ENCODE data around the gene MGA. TPM values are rescaled to one million over a fixed set of nuclear protein-coding genes. Genes with fewer than 3 reads are reported as not detected.

MGA gene
- total RNA-seq, 1 donor from 2014 or later = 32.6 TPM

DNA sequence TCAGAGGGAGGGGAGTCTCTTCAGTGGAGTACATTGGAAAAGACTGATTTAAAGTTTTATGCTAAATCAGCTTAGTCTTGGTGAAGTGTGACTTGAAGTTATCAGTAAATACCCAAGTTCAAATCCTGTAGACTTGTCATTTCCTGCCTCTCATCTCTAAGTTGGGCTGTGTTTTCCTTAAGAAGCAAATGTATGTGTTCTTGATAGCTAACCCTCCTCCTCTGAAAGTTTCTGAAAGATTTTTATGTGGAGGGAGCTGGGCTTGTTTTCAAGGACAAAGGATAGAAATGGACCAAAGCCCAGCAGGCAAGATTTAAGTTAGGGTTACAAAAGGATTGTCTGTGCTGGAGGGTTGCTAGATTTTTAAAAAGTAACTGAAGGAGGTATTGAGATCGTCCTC is 118.3 kb downstream of the MGA start:
- TF ChIP-seq EZH2 (IDR thresholded peaks at IDR 0.05; ENCODE audit: insufficient read depth, low read length) = no peak
- TF ChIP-seq CTCF (IDR thresholded peaks at IDR 0.05; ENCODE audit: insufficient read depth, low read depth, low read length) = no peak
- Histone ChIP-seq H3K9ac (ENCODE audit: low read length) (peak overlapping the region; percentile 3), H3K36me3 (ENCODE audit: insufficient read depth, low read length) (no peaks in the 10 kb centered on the region), H3K9me3 (ENCODE audit: insufficient read depth, low read depth, low read length) (no peaks in the 10 kb centered on the region), H3K27me3 (ENCODE audit: insufficient read depth, low read length) (no peaks in the 10 kb centered on the region), H3K4me3 (ENCODE audit: insufficient read depth, low read depth, low read length) (no peak overlapping the region), H3K79me2 (ENCODE audit: insufficient read depth, low read length) (peaks cover 82% of the 10 kb centered on the region), H4K20me1 (ENCODE audit: insufficient read depth, low read length) (peaks cover 71% of the 10 kb centered on the region), H2AFZ (ENCODE audit: low read depth, low read length) (no peak overlapping the region), H3K27ac (ENCODE audit: low read depth, low read length) (peak overlapping the region; percentile 2), H3K4me2 (ENCODE audit: low read length) (peak overlapping the region; percentile 87), H3K4me1 (ENCODE audit: insufficient read depth, low read length) (peaks cover 53% of the 10 kb centered on the region)
- Mint-ChIP-seq H3K4me3 (ENCODE audit: unreplicated experiment) (no peak overlapping the region), H3K4me1 (ENCODE audit: low read depth, unreplicated experiment) (peaks cover 42% of the 10 kb centered on the region), H3K9me3 (ENCODE audit: unreplicated experiment) (no peaks in the 10 kb centered on the region), H3K27ac (ENCODE audit: unreplicated experiment) (no peak overlapping the region), H3K27me3 (ENCODE audit: low read depth, unreplicated experiment) (no peaks in the 10 kb centered on the region), H3K36me3 (ENCODE audit: low read depth, unreplicated experiment) (peaks cover 4% of the 10 kb centered on the region)
- DNase-seq (ENCODE audit: low read depth) (no peak), FAIRE-seq (no peak)

- H2AFZ ChIP-seq (ENCODE audit: low read depth, low read length) = no peak overlapping the region
- H3K9me3 Mint-ChIP-seq (ENCODE audit: unreplicated experiment) = no peaks in the 10 kb centered on the region
- no peak overlapping the region for H3K9ac ChIP-seq (ENCODE audit: low read length)
- no peak overlapping the region for H3K4me3 ChIP-seq (ENCODE audit: insufficient read depth, low read depth, low read length)
- H3K36me3 ChIP-seq (ENCODE audit: insufficient read depth, low read length) = no peaks in the 10 kb centered on the region
- H3K79me2 ChIP-seq (ENCODE audit: insufficient read depth, low read length) = peaks cover 89% of the 10 kb centered on the region
- peak overlapping the region; percentile 12 for H3K4me2 ChIP-seq (ENCODE audit: low read length)
- peaks cover 42% of the 10 kb centered on the region for H3K4me1 Mint-ChIP-seq (ENCODE audit: low read depth, unreplicated experiment)
- H4K20me1 ChIP-seq (ENCODE audit: insufficient read depth, low read length) = peaks cover 79% of the 10 kb centered on the region
- H3K4me1 ChIP-seq (ENCODE audit: insufficient read depth, low read length) = peaks cover 47% of the 10 kb centered on the region
- FAIRE-seq (no peak), DNase-seq (ENCODE audit: low read depth) (no peak)
- no peak overlapping the region for H3K4me3 Mint-ChIP-seq (ENCODE audit: unreplicated experiment)
- TF ChIP-seq EZH2 (IDR thresholded peaks at IDR 0.05; ENCODE audit: insufficient read depth, low read length) = no peak
- TF ChIP-seq CTCF (IDR thresholded peaks at IDR 0.05; ENCODE audit: insufficient read depth, low read depth, low read length) = no peak
- no peaks in the 10 kb centered on the region for H3K27me3 Mint-ChIP-seq (ENCODE audit: low read depth, unreplicated experiment)
- H3K27ac ChIP-seq (ENCODE audit: low read depth, low read length) = no peak overlapping the region
- H3K27ac Mint-ChIP-seq (ENCODE audit: unreplicated experiment) = no peak overlapping the region
- H3K27me3 ChIP-seq (ENCODE audit: insufficient read depth, low read length) = no peaks in the 10 kb centered on the region
- peaks cover 6% of the 10 kb centered on the region for H3K36me3 Mint-ChIP-seq (ENCODE audit: low read depth, unreplicated experiment)
- no peaks in the 10 kb centered on the region for H3K9me3 ChIP-seq (ENCODE audit: insufficient read depth, low read depth, low read length)
Observed at GRCh38 chr15:41779662-41780157, 119.5 kb downstream of the MGA start.

DNA sequence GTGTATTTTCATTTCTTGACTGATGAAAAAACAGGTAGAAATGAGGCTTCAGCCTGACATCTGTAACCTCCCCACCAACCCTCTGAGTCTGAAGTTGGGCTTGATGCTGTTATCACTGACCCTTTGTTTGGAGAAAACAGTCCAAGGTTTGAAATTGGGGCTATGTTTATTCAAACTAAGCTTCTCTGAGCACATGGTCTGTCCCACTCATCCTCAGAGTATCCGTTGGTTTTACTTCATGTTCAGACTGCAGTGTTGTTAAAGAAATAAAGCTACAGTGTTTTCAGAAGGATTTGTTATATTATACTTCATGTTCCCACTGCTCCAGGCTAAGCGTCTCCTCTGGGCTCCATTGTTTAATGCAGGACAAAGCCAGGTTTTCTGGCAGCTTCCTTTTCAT is 120.1 kb downstream of the MGA start:
- TF ChIP-seq CTCF (IDR thresholded peaks at IDR 0.05; ENCODE audit: insufficient read depth, low read depth, low read length) (no peak), EZH2 (IDR thresholded peaks at IDR 0.05; ENCODE audit: insufficient read depth, low read length) (no peak)
- Histone ChIP-seq H2AFZ (ENCODE audit: low read depth, low read length) (no peak overlapping the region), H3K4me2 (ENCODE audit: low read length) (peak overlapping the region; percentile 12), H3K9me3 (ENCODE audit: insufficient read depth, low read depth, low read length) (no peaks in the 10 kb centered on the region), H3K4me3 (ENCODE audit: insufficient read depth, low read depth, low read length) (no peak overlapping the region), H3K79me2 (ENCODE audit: insufficient read depth, low read length) (peaks cover 89% of the 10 kb centered on the region), H3K9ac (ENCODE audit: low read length) (no peak overlapping the region), H4K20me1 (ENCODE audit: insufficient read depth, low read length) (peaks cover 76% of the 10 kb centered on the region), H3K4me1 (ENCODE audit: insufficient read depth, low read length) (peaks cover 42% of the 10 kb centered on the region), H3K27me3 (ENCODE audit: insufficient read depth, low read length) (no peaks in the 10 kb centered on the region), H3K36me3 (ENCODE audit: insufficient read depth, low read length) (no peaks in the 10 kb centered on the region), H3K27ac (ENCODE audit: low read depth, low read length) (no peak overlapping the region)
- no peak overlapping the region for H3K4me3 Mint-ChIP-seq (ENCODE audit: unreplicated experiment)
- H3K9me3 Mint-ChIP-seq (ENCODE audit: unreplicated experiment) = no peaks in the 10 kb centered on the region
- peaks cover 42% of the 10 kb centered on the region for H3K4me1 Mint-ChIP-seq (ENCODE audit: low read depth, unreplicated experiment)
- DNase-seq (ENCODE audit: low read depth) (no peak), FAIRE-seq (no peak)
- no peak overlapping the region for H3K27ac Mint-ChIP-seq (ENCODE audit: unreplicated experiment)
- H3K27me3 Mint-ChIP-seq (ENCODE audit: low read depth, unreplicated experiment) = no peaks in the 10 kb centered on the region
- peaks cover 6% of the 10 kb centered on the region for H3K36me3 Mint-ChIP-seq (ENCODE audit: low read depth, unreplicated experiment)

Measured in astrocyte (in vitro differentiated cells and primary cell).